Skeletal muscle tissue (tissue), 4 donors: Measurements from ENCODE around the gene NUDT15. TPM values are rescaled to one million over a fixed set of nuclear protein-coding genes. Genes with fewer than 3 reads are reported as not detected.
"Not testable (repeated sequence)": the region's sequence is repeated elsewhere in the genome, so short reads cannot be mapped to it uniquely, and the experiment has no call there.

ENCODE experiments used
- H3K27ac ChIP-seq: one replicate; pipeline ENCODE4 v1.7.0; 2013; ENCODE audit warnings: mild to moderate bottlenecking, low read depth, low read length, inconsistent platforms
- H3K27me3 ChIP-seq, 3 donors: one replicate each; pipeline ENCODE4 v1.7.0; 2013; ENCODE audit warnings: low read length in 3 of 3; ENCODE audit not compliant: control insufficient read depth in 3 of 3, insufficient read depth in 3 of 3
- H3K36me3 ChIP-seq, 3 donors: one replicate each; pipeline ENCODE4 v1.7.0; 2013; ENCODE audit warnings: low read length in 3 of 3; ENCODE audit not compliant: control insufficient read depth in 3 of 3, insufficient read depth in 3 of 3
- H3K4me1 ChIP-seq, 3 donors: one replicate each; pipeline ENCODE4 v1.7.0; 2013; ENCODE audit warnings: low read length in 3 of 3, mild to moderate bottlenecking in 3 of 3; ENCODE audit not compliant: control insufficient read depth in 3 of 3, insufficient read depth in 3 of 3
- H3K4me3 ChIP-seq, 3 donors: one replicate each; pipeline ENCODE4 v1.7.0; 2013; ENCODE audit warnings: low read length in 3 of 3
- H3K9ac ChIP-seq, 3 donors: one replicate each; pipeline ENCODE4 v1.7.0; 2013; ENCODE audit warnings: low read length in 3 of 3, mild to moderate bottlenecking in 3 of 3, moderate library complexity in 2 of 3, low read depth in 1 of 3
- H3K9me3 ChIP-seq, 3 donors: one replicate each; pipeline ENCODE4 v1.7.0; 2013; ENCODE audit warnings: low read length in 3 of 3; ENCODE audit not compliant: control insufficient read depth in 3 of 3
- total RNA-seq: library from RNA; depleted of rRNA; stranded (reverse); fragments of >200 nt; gene quantifications from one replicate; pipeline ENCODE4 v1.2.3, GENCODE V29; 2014
- donor health status: Osteomylitis.

The NUDT15 gene
- total RNA-seq, 1 donor from 2014 or later: 7.3 TPM

DNA sequence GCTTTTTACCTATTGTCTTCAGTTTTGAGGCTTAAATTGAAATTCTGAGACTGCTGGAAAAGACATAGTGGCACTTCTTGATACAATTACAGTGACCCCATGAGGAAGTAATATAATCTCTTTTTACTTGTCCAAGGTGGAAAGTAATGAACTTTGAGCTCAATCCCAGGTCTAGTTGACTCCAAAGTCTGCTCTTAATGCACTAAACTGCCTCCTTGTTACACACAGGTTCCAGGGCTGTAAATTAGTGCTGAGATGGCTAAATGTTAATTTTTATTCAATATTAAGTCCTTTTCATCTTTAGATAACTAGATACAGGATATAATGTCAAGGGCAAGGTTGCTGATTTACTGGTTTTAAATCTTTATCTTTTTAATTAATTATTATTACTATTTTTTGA lies 2.5 kb downstream of the NUDT15 start:
- no peaks in the 10 kb centered on the region for H3K9me3 ChIP-seq
- no peaks in the 10 kb centered on the region for H3K27me3 ChIP-seq
- peaks cover 9 to 13% (median 12%) of the 10 kb centered on the region in 3 donors for H3K4me1 ChIP-seq
- H3K9ac ChIP-seq: no peak overlapping the region
- no peak overlapping the region for H3K27ac ChIP-seq
- H3K36me3 ChIP-seq: peaks cover 0 to 12% (median 7%) of the 10 kb centered on the region in 3 donors
- H3K4me3 ChIP-seq: no peak overlapping the region

DNA sequence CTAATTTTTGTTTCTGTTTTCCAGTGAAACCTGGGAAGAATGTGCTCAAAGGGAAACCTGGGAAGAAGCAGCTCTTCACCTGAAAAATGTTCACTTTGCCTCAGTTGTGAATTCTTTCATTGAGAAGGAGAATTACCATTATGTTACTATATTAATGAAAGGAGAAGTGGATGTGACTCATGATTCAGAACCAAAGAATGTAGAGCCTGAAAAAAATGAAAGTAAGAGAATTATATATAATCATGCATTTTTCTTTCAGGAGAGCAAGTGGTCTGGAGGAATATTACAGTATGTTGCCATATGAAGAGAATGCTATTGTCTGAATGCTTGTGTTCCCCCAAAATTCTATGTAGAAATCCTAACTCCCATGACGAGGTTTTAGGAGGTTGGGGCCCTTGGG lies 3.4 kb downstream of the NUDT15 start:
- H3K27me3 ChIP-seq: no peaks in the 10 kb centered on the region
- H3K9me3 ChIP-seq: no peaks in the 10 kb centered on the region
- no peak overlapping the region for H3K4me3 ChIP-seq
- peaks cover 0 to 12% (median 7%) of the 10 kb centered on the region in 3 donors for H3K36me3 ChIP-seq
- H3K4me1 ChIP-seq: peaks cover 9 to 13% (median 12%) of the 10 kb centered on the region in 3 donors
- no peak overlapping the region for H3K27ac ChIP-seq
- H3K9ac ChIP-seq: no peak overlapping the region

DNA sequence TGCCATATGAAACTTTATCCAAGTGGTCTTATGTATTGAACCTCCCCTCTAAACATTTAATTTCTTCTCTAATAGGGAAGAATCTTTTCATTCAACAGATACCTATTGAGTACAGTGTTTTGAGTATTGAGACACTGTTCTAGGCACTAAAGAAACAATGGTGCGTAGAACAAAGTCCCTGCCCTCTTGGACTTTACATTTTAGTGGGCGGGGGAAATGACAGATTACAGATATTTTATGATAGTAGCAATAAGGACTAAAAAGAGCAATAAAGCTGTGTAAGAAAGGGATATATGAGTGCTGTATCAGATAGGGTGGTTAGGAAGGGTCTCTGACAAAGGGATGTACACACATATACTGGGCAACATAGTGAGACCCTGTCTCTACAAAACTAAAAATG lies 5.4 kb downstream of the NUDT15 start:
- no peak overlapping the region for H3K27ac ChIP-seq

GRCh38 chr13:48043789-48044503 lies 6.4 kb downstream of the NUDT15 start:
- Histone ChIP-seq H3K27me3 (no peaks in the 10 kb centered on the region), H3K36me3 (peaks cover 0 to 20% (median 7%) of the 10 kb centered on the region in 3 donors), H3K9ac (no peak overlapping the region)

More for the DNA sequence above, 5.4 kb downstream of the NUDT15 start:
- peaks cover 0 to 15% (median 7%) of the 10 kb centered on the region in 3 donors for H3K36me3 ChIP-seq
- no peak overlapping the region for H3K4me3 ChIP-seq
- H3K27me3 ChIP-seq: no peaks in the 10 kb centered on the region
- H3K4me1 ChIP-seq: peaks cover 0 to 4% (median 0%) of the 10 kb centered on the region in 3 donors
- no peak overlapping the region for H3K9ac ChIP-seq
- no peaks in the 10 kb centered on the region for H3K9me3 ChIP-seq

GRCh38 chr13:48050550-48050949 lies 13.0 kb downstream of the NUDT15 start:
- no peaks in the 10 kb centered on the region for H3K4me1 ChIP-seq
- no peak overlapping the region for H3K9ac ChIP-seq
- H3K27me3 ChIP-seq: no peaks in the 10 kb centered on the region
- H3K4me3 ChIP-seq: no peak overlapping the region
- H3K9me3 ChIP-seq: no peaks in the 10 kb centered on the region
- peaks cover 12 to 29% (median 19%) of the 10 kb centered on the region in 3 donors for H3K36me3 ChIP-seq
- no peak overlapping the region for H3K27ac ChIP-seq

More at GRCh38 chr13:48043789-48044503, 6.4 kb downstream of the NUDT15 start:
- Histone ChIP-seq H3K27ac (no peak overlapping the region), H3K9me3 (no peaks in the 10 kb centered on the region), H3K4me1 (no peaks in the 10 kb centered on the region), H3K4me3 (no peak overlapping the region)

DNA sequence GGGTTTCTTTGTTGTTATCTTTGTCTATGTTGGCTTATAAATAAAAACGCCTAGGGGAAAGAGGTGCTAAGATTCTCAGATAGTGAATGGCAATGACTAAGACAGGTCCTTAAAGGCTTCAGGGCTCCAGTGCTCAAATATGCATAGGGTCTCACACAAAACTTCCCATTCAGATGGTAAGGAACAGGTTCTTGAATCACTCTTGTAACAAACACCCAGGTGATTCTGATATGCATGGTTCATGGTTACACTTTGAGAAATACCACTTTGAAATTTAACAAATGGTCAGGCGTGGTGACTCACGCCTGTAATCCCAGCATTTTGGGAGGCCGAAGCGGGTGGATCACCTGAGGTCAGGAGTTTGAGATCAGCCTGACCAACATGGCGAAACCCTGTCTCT lies 17.1 kb downstream of the NUDT15 start:
- H3K9me3 ChIP-seq: no peaks in the 10 kb centered on the region
- H3K27me3 ChIP-seq: no peaks in the 10 kb centered on the region
- H3K36me3 ChIP-seq: peaks cover 12 to 21% (median 19%) of the 10 kb centered on the region in 3 donors
- no peak overlapping the region for H3K27ac ChIP-seq
- no peak overlapping the region for H3K9ac ChIP-seq
- H3K4me1 ChIP-seq: no peaks in the 10 kb centered on the region
- no peak overlapping the region for H3K4me3 ChIP-seq

- Histone ChIP-seq H3K9ac (no peak overlapping the region), H3K4me1 (no peaks in the 10 kb centered on the region), H3K27ac (no peak overlapping the region), H3K36me3 (peaks cover 10 to 16% (median 12%) of the 10 kb centered on the region in 3 donors), H3K4me3 (no peak overlapping the region), H3K9me3 (no peaks in the 10 kb centered on the region), H3K27me3 (no peaks in the 10 kb centered on the region)
Measured at GRCh38 chr13:48055712-48056111, 18.2 kb downstream of the NUDT15 start.

GRCh38 chr13:48058536-48058935 lies 21.0 kb downstream of the NUDT15 start:
- H3K9me3 ChIP-seq, H3K27me3 ChIP-seq, H3K9ac ChIP-seq, H3K36me3 ChIP-seq, H3K27ac ChIP-seq, H3K4me3 ChIP-seq, H3K4me1 ChIP-seq: not testable (repeated sequence)

DNA sequence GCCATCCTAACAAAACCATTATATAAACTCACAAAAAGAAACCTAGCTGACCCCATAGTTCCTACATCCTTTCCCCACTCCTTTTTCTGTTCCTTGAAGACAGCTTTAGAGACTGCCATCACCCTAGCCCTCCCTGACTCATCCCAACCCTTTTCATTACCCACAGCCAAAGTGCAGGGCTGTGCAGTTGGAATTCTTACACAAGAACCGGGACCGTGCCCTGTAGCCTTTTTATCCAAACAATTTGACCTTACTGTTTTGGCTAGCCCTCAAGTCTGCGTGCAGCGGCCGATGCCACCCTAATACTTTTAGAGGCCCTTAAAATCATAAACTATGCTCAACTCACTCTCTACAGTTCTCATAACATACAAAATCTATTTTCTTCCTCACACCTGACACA lies 22.4 kb downstream of the NUDT15 start:
- H3K36me3 ChIP-seq, H3K9me3 ChIP-seq, H3K27ac ChIP-seq, H3K27me3 ChIP-seq, H3K4me3 ChIP-seq, H3K4me1 ChIP-seq, H3K9ac ChIP-seq: not testable (repeated sequence)

DNA sequence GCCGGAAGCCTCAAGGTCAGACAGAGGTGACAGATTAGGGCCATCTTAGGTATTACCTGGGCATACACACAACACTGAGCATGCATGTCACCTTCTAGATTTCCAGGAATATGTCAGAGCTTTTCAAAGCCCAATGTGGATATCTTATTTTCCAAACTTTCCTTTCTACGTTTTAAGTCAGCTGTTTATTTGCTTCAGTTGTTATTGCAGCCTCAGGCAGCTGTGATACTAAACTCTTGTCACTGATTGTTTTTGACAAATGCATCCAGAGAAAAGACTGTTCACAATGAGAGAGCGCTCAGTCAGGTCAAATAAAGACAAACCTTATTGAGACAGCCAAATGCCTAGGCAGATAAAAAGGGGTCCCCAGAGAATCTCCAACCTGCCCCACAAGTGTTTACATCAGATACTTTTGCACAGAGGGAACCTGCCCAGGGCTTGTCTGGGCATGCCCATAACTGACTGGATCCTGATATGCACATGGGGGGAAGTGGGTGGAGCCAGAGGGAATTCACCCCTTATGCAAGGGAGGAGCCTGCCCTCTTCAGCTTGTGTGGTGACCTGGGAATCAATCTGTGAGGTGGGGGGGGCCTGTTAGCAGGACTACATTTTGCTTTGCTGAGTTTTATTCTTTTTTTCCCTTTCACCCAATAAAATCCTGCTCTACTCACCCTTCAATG lies 28.9 kb downstream of the NUDT15 start:
- no peak overlapping the region for H3K9ac ChIP-seq
- peaks cover 4 to 25% (median 12%) of the 10 kb centered on the region in 3 donors for H3K9me3 ChIP-seq
- peaks cover 18 to 43% (median 31%) of the 10 kb centered on the region in 3 donors for H3K36me3 ChIP-seq
- H3K4me3 ChIP-seq: no peak overlapping the region
- H3K27ac ChIP-seq: no peak overlapping the region
- no peaks in the 10 kb centered on the region for H3K4me1 ChIP-seq
- no peaks in the 10 kb centered on the region for H3K27me3 ChIP-seq
